Ishikawa (cell line): ENCODE results near the gene MROH8.

ENCODE experiments used
- CEBPB ChIP-seq: IDR thresholded peaks from 2 replicates; pipeline ENCODE4 v1.6.1; 2012
- CREB1 ChIP-seq: IDR thresholded peaks from 2 replicates; pipeline ENCODE4 v1.6.1; 2012; ENCODE audit warnings: low read depth
- EGR1 ChIP-seq: IDR thresholded peaks from 2 replicates; pipeline ENCODE4 v1.6.1; 2012
- EP300 ChIP-seq: IDR thresholded peaks from 2 replicates; pipeline ENCODE4 v1.6.1; 2012; ENCODE audit warnings: borderline replicate concordance
- FOXM1 ChIP-seq: IDR thresholded peaks from 2 replicates; pipeline ENCODE4 v1.6.1; 2012; ENCODE audit warnings: low read depth, borderline replicate concordance
- MAX ChIP-seq: IDR thresholded peaks from 2 replicates; pipeline ENCODE4 v1.6.1; 2012
- NFIC ChIP-seq: IDR thresholded peaks from 2 replicates; pipeline ENCODE4 v1.6.1; 2012
- RAD21 ChIP-seq: IDR thresholded peaks from 2 replicates; pipeline ENCODE4 v1.6.1; 2012; ENCODE audit warnings: low read depth
- REST ChIP-seq: IDR thresholded peaks from 2 replicates; pipeline ENCODE4 v1.6.1; 2012; ENCODE audit warnings: low read depth, mild to moderate bottlenecking
- TAF1 ChIP-seq: IDR thresholded peaks from 2 replicates; pipeline ENCODE4 v1.6.1; 2012; ENCODE audit warnings: low read depth, mild to moderate bottlenecking
- TCF12 ChIP-seq: IDR thresholded peaks from 2 replicates; pipeline ENCODE4 v1.6.1; 2012; ENCODE audit warnings: low read depth
- TEAD4 ChIP-seq: IDR thresholded peaks from 2 replicates; pipeline ENCODE4 v1.6.1; 2012
- USF1 ChIP-seq: IDR thresholded peaks from 2 replicates; pipeline ENCODE4 v1.6.1; 2012
- YY1 ChIP-seq: IDR thresholded peaks from 2 replicates; pipeline ENCODE4 v1.6.1; 2012; ENCODE audit warnings: low read depth
- ZBTB7A ChIP-seq: IDR thresholded peaks from 2 replicates; pipeline ENCODE4 v1.6.1; 2012; ENCODE audit warnings: low read depth

MROH8 gene

DNA sequence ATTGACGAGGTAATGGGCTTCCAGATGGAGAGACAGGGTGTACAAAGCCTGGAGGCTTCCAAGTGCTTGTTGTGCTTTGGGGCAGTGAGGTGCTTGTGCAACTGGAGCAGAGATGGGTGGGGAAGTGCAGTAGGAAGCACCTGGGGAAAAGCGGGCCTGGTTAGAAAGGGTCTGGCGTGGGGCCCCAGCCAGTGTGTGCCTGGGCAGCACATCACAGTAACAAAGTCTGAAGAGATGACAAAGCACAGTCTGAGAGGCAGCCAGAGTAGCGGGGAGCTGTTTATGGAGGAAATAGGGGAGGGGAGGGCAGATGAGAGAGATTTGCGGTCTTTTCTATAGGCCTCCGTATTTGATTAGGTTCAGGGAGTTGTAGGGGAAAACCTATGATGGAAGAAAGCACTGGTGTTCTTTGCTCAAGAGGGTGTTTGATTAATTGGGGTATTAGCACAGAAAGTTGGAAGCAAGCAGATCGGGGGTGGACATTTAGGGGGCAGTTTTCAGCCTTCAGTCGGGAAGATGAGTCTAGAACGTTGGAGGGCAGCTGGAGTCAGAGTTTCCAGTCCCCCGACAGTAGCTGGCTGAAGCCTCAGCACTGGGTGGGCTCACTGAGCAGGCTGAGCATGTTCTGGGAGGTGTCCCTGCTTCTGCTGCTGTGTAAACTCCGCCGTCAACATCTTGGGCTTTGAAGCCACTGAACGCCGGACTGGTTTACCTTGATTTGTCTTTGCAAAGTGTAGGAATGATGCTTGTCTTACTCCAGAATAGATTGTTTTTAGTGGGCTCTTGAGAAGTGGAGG is 15.5 kb upstream of the MROH8 start:
- TF ChIP-seq MAX (no peak), ZBTB7A (no peak), CEBPB (no peak), TCF12 (no peak), FOXM1 (no peak), REST (no peak)

DNA sequence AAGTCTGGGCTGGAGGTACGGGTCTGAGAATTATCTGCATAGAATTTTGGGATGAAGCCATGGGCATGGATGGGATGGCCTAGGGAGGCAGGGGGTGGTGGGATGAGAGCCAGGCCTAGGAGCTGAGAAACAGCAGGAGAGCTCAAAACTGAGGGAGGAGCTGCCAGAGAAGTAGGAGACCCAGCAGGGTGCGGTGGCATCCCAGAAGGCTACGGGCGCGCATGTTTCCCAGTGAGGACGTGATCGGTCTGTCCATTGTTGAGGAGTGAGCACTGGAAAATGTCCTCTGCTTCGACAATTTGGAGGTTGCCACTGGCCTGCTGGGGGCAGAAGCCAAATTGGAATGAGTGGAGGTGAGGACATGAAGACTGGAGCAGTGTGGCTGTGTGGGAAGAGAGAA is 14.5 kb upstream of the MROH8 start:
- TF ChIP-seq MAX (no peak), TAF1 (no peak), EGR1 (no peak), CREB1 (no peak), USF1 (no peak), NFIC (no peak), TEAD4 (no peak), RAD21 (no peak)

DNA sequence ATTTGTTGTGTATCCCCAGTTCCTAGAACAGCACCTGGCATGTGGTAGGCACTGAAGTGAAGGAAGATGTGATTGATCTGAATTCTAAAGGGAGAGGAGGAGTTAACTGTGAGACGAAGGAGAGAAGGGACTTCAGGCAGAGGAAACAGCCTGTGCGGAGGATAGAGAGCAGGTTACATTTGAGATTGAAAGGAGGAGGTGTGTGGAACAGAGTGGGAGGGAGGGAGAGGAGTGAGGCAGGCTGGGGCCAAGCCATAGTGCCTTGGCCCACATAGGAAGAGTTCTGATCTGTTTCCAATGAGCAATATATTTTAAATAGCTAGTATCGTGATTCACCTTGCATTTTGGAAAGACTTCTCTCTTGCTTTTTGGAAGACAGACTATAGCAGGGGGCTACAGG is 13.9 kb upstream of the MROH8 start:
- TF ChIP-seq MAX (no peak), CREB1 (no peak), EP300 (no peak), REST (no peak), TAF1 (no peak), FOXM1 (no peak), YY1 (no peak), CEBPB (no peak), EGR1 (no peak), RAD21 (no peak), ZBTB7A (no peak), TEAD4 (no peak), TCF12 (no peak), NFIC (no peak), USF1 (no peak)

DNA sequence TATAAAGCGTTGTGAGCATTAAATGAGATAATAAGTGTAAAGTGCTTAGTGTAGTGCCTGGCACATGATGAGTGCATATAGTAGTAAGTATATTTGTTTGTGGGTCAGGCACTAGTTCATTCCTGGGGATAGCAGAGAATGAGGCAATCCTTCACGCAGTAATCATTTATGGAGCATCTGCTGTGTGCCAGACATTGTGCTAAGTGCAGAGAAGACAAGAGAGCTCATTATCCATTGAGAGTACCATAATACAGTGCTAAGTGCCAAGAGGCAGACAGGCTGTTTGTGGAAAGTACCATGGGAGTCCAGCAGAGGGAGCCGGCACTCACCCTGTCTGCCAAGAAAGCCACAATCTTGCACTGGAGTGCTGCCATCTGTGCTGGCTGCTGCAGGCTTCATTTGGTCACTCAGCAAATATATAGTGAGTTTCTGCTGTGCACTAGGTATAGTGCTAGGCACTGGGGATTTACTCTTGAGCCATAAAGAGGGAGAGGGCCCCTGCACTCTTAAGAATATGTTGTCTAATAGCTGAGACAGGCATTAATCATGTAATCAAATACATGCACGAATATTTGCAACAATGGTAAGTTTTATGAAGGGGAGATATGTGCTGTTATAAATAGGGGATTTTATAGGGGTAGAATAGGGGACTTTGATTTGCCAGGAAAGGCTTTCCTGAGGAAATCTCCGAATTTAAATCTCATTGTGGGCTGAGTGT is 12.9 kb upstream of the MROH8 start:
- TF ChIP-seq RAD21 (0 out of 2 replicates have a peak, but pooled peaks have one; percentile 11), EGR1 (no peak), NFIC (peak; percentile 52)

- no peak for TF ChIP-seq EGR1
- TF ChIP-seq RAD21 = no peak
- no peak for TF ChIP-seq YY1
- TF ChIP-seq FOXM1 = no peak
- no peak for TF ChIP-seq TAF1
Measured at GRCh38 chr20:37190354-37191112, 11.2 kb upstream of the MROH8 start.

DNA sequence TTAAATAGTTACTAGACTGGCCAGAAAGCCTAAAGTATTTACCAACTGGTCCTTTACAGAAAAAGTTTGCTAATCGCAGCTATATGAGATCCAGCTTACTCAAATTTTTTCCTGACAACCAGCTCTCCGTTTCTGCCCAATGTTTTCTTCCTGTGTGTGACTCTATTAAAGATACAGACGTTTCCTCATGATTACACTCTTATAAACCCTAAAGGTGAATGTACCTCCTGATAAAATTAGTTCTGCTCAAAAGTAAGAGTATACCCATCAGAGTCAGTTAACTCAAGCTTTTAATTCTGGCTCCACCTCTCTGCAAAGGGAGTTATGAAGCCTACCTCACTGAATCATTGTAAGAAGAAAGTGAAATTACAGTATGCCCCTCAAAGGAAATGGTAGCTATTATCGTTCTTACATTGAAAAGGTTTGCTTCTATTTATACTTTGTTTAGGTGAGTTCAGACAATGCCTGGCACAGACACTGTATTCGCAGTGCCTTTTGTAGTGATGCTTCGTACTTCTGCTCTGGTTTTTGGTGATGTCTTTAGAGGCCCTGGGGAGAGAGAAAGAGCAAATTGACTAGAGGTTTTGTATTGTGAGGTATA is 10.2 kb upstream of the MROH8 start:
- TF ChIP-seq REST (no peak), FOXM1 (no peak), MAX (no peak), CEBPB (no peak), RAD21 (no peak), ZBTB7A (no peak), NFIC (no peak), TCF12 (no peak)
